HCT116 (cell line): ENCODE measurements around the gene RIMBP2. TPM values are rescaled to one million over a fixed set of nuclear protein-coding genes. Genes with fewer than 3 reads are reported as not detected.

Source experiments
- ATAC-seq: fragments of 200-7000 bp; cut with Tn5 transposase; 2 replicates; pipeline ENCODE4 v1.9.1; 2020; ENCODE audit warnings: mild to moderate bottlenecking, moderate library complexity
- BruUV-seq: library from RNA; stranded (reverse); fragments of 400-500 nt; replicated peaks from 2 replicates; lab custom pipeline; 2021; lab: Mats Ljungman, UMichigan
- CTCF ChIA-PET: fragments of 300-600 bp; sonication (Branson Sonifier 250); formaldehyde crosslinking; loops from one replicate; lab custom pipeline; 2021; ENCODE audit warnings: antibody characterized with exemption; lab: Charles Lee
- POLR2A ChIA-PET: fragments of 300-600, 350-600 bp; sonication (Branson Sonifier 250); formaldehyde crosslinking; loops from one replicate; lab custom pipeline; 2021; ENCODE audit warnings: antibody characterized with exemption; lab: Charles Lee
- RAD21 ChIA-PET, 2 experiments: fragments of 300-600 bp; sonication (Branson Sonifier 250); formaldehyde crosslinking; loops; one replicate each; lab custom pipeline; 2023; ENCODE audit warnings: low total read pairs in 2 of 2; ENCODE audit not compliant: uncharacterized antibody in 2 of 2, unreplicated experiment in 2 of 2, low non-redundant PET in 1 of 2; lab: Charles Lee
- DNase-seq: peaks from one replicate; pipeline ENCODE4 v3.0.0-alpha.2; 2010; ENCODE audit warnings: low read depth, low spot score
- H2AFZ ChIP-seq: fragments of 200-600 bp; shearing (Covaris generic), sonication (generic); 2 replicates; pipeline ENCODE4 v1.6.1; 2017; ENCODE audit warnings: low read depth, mixed run types, mixed read lengths, antibody characterized with exemption, low read length; ENCODE audit not compliant: poor library complexity, severe bottlenecking
- H3K27ac ChIP-seq: 2 replicates; pipeline ENCODE4 v1.5.1; 2012; ENCODE audit warnings: low read depth, low read length
- H3K27me3 ChIP-seq: fragments of 200-600 bp; sonication (generic); 2 replicates; pipeline ENCODE4 v1.6.1; 2016; ENCODE audit warnings: mixed run types, low read length, mixed read lengths; ENCODE audit not compliant: insufficient read depth
- H3K36me3 ChIP-seq, 2 experiments: fragments of 200-500 bp in 1 of 2; fragments of 200-600 bp in 1 of 2; sonication (Bioruptor generic) in 1 of 2; sonication (generic) in 1 of 2; 2 replicates each; pipeline versions ENCODE4 v1.5.1 to v1.6.1; 2014 to 2016; ENCODE audit warnings: low read length in 2 of 2, inconsistent platforms in 1 of 2, mixed read lengths in 1 of 2, mixed run types in 1 of 2; ENCODE audit not compliant: insufficient read depth in 2 of 2, control insufficient read depth in 1 of 2
- H3K4me1 ChIP-seq, 2 experiments: fragments of 200-600 bp in 1 of 2; sonication (generic) in 1 of 2; 2 replicates each; pipeline versions ENCODE4 v1.5.1 to v1.6.1; 2012 to 2017; ENCODE audit warnings: low read length in 2 of 2, inconsistent platforms in 1 of 2, mild to moderate bottlenecking in 1 of 2, mixed read lengths in 1 of 2, mixed run types in 1 of 2, moderate library complexity in 1 of 2; ENCODE audit not compliant: insufficient read depth in 2 of 2, control insufficient read depth in 1 of 2
- H3K4me2 ChIP-seq: fragments of 200-600 bp; sonication (generic); 2 replicates; pipeline ENCODE4 v1.6.1; 2017; ENCODE audit warnings: mixed run types, low read length, mixed read lengths
- H3K4me3 ChIP-seq, 2 experiments: fragments of 200-600 bp in 1 of 2; sonication (generic) in 1 of 2; replicated peaks in 1 of 2; 2 replicates each; pipeline ENCODE4 v1.5.1; 2011 to 2016; ENCODE audit warnings: low read length in 2 of 2, control low read depth in 1 of 2, low read depth in 1 of 2, mild to moderate bottlenecking in 1 of 2, mixed read lengths in 1 of 2, mixed run types in 1 of 2
- H3K79me2 ChIP-seq: fragments of 200-600 bp; sonication (generic); 2 replicates; pipeline ENCODE4 v1.6.1; 2017; ENCODE audit warnings: mild to moderate bottlenecking, mixed run types, low read length, moderate library complexity, mixed read lengths; ENCODE audit not compliant: insufficient read depth
- H3K9ac ChIP-seq: fragments of 200-600 bp; sonication (generic); 2 replicates; pipeline ENCODE4 v1.6.1; 2016; ENCODE audit warnings: low read length, mixed read lengths
- H3K9me2 ChIP-seq: fragments of 200-600 bp; sonication (generic), shearing (Covaris generic); 2 replicates; pipeline ENCODE4 v1.6.1; 2017; ENCODE audit warnings: mixed run types, mild to moderate bottlenecking, moderate library complexity; ENCODE audit not compliant: insufficient read depth
- H3K9me3 ChIP-seq, 2 experiments: fragments of 200-500 bp in 1 of 2; fragments of 200-600 bp in 1 of 2; sonication (Bioruptor generic) in 1 of 2; sonication (generic) in 1 of 2; 2 replicates each; pipeline ENCODE4 v1.6.1; 2014 to 2017; ENCODE audit warnings: low read length in 2 of 2, mixed read lengths in 2 of 2, inconsistent platforms in 1 of 2, low read depth in 1 of 2, mild to moderate bottlenecking in 1 of 2, mixed run types in 1 of 2, moderate library complexity in 1 of 2; ENCODE audit not compliant: control insufficient read depth in 1 of 2, insufficient read depth in 1 of 2
- H4K20me1 ChIP-seq: fragments of 200-600 bp; sonication (generic), shearing (Covaris generic); 2 replicates; pipeline ENCODE4 v1.6.1; 2017; ENCODE audit warnings: mixed run types, mild to moderate bottlenecking, moderate library complexity; ENCODE audit not compliant: insufficient read depth
- CEBPB ChIP-seq: IDR thresholded peaks from 2 replicates; pipeline ENCODE4 v1.6.1; 2012; ENCODE audit warnings: low read depth
- CTCF ChIP-seq, 3 experiments: fragments of 200-600 bp in 1 of 3; sonication (generic) in 1 of 3; IDR thresholded peaks in 2 of 3; conservative IDR thresholded peaks in 1 of 3; 2 replicates each; pipeline ENCODE4 v1.5.1; 2012 to 2017; ENCODE audit warnings: low read depth in 2 of 3, low read length in 2 of 3, antibody characterized with exemption in 1 of 3, borderline replicate concordance in 1 of 3, control low read depth in 1 of 3, mild to moderate bottlenecking in 1 of 3, mixed read lengths in 1 of 3, mixed run types in 1 of 3, moderate library complexity in 1 of 3; ENCODE audit not compliant: insufficient read depth in 1 of 3
- EGR1 ChIP-seq: IDR thresholded peaks from 2 replicates; pipeline ENCODE4 v1.6.1; 2012; ENCODE audit warnings: low read depth
- EZH2phosphoT487 ChIP-seq: fragments of 200-600 bp; IDR thresholded peaks from 2 replicates; pipeline ENCODE4 v1.6.1; 2018; ENCODE audit warnings: antibody characterized with exemption, borderline replicate concordance
- JUND ChIP-seq: IDR thresholded peaks from 2 replicates; pipeline ENCODE4 v1.6.1; 2012
- POLR2A ChIP-seq: IDR thresholded peaks from 2 replicates; pipeline ENCODE4 v1.7.0; 2011; ENCODE audit warnings: borderline replicate concordance; ENCODE audit not compliant: insufficient read depth, insufficient read length; ENCODE audit errors: extremely low read depth
- RAD21 ChIP-seq: IDR thresholded peaks from 2 replicates; pipeline ENCODE4 v1.6.1; 2012; ENCODE audit warnings: low read depth, mild to moderate bottlenecking
- SIN3A ChIP-seq: IDR thresholded peaks from 2 replicates; pipeline ENCODE4 v1.6.1; 2012; ENCODE audit warnings: low read depth
- SP1 ChIP-seq: IDR thresholded peaks from 2 replicates; pipeline ENCODE4 v1.6.1; 2012; ENCODE audit warnings: low read depth
- SRF ChIP-seq: IDR thresholded peaks from 2 replicates; pipeline ENCODE4 v1.6.1; 2012; ENCODE audit warnings: low read depth
- YY1 ChIP-seq: IDR thresholded peaks from 2 replicates; pipeline ENCODE4 v1.6.1; 2011; ENCODE audit warnings: low read length, low read depth, moderate library complexity, mild to moderate bottlenecking; ENCODE audit not compliant: insufficient replicate concordance; ENCODE audit errors: extremely low read depth
- ZFX ChIP-seq: fragments of 450-650 bp; IDR thresholded peaks from 2 replicates; pipeline ENCODE4 v1.6.1; 2017
- ZNF274 ChIP-seq: fragments of 200-500 bp; sonication (Bioruptor generic); IDR thresholded peaks from 2 replicates; pipeline ENCODE4 v1.6.1; 2014; ENCODE audit warnings: mild to moderate bottlenecking, low read depth, low read length, inconsistent platforms
- intact Hi-C: fragments of 100-400 bp; cut with micrococcal nuclease; formaldehyde crosslinking; loops from 2 replicates; pipeline ENCODE4 v1.10.0; 2022
- total RNA-seq: library from RNA; stranded (reverse); gene quantifications from one replicate; pipeline ENCODE4 v1.2.1, GENCODE V29; 2021; ENCODE audit not compliant: unreplicated experiment

Gene RIMBP2
- total RNA-seq, 1 experiment from 2014 or later, result not detected

- ChIA-PET RAD21 (no interaction called here), POLR2A (no interaction called here), CTCF (no interaction called here)
- H3K4me2 ChIP-seq, result no peak overlapping the region
- no peaks in the 10 kb centered on the region for H3K79me2 ChIP-seq
- no peaks in the 10 kb centered on the region for H4K20me1 ChIP-seq
- DNase-seq, result no peak
- H2AFZ ChIP-seq, result no peak overlapping the region
- TF ChIP-seq EZH2phosphoT487 (no peak), YY1 (no peak), SP1 (no peak), RAD21 (no peak), ZFX (no peak), SIN3A (no peak), ZNF274 (no peak), EGR1 (no peak), JUND (no peak), CEBPB (no peak), POLR2A (no peak), SRF (no peak), CTCF (IDR thresholded peaks at IDR 0.05 in 2 of 3, conservative IDR thresholded peaks at IDR 0.05 in 1 of 3; ENCODE audit: borderline replicate concordance in 1 of 3, insufficient read depth in 1 of 3, low read depth in 2 of 3, low read length in 2 of 3) (no peak)
- intact Hi-C loops, result no loop called here
- H3K36me3 ChIP-seq, result no peaks in the 10 kb centered on the region
- no peaks in the 10 kb centered on the region for H3K9me2 ChIP-seq
- H3K27ac ChIP-seq, result no peak overlapping the region
- H3K27me3 ChIP-seq, result no peaks in the 10 kb centered on the region
- no peak for ATAC-seq
- no peak overlapping the region for H3K9ac ChIP-seq
- no TSS peak for BruUV-seq
- no peaks in the 10 kb centered on the region for H3K4me1 ChIP-seq
- no peaks in the 10 kb centered on the region for H3K9me3 ChIP-seq
- no peak overlapping the region for H3K4me3 ChIP-seq
Measured at GRCh38 chr12:130375296-130376287, 340.5 kb downstream of the RIMBP2 start.
